Measurements from ENCODE around the gene SPATA2. TPM values are rescaled to one million over a fixed set of nuclear protein-coding genes. Genes with fewer than 3 reads are reported as not detected.
A peak's percentile ranks its signal among the peaks of the same experiment; 100 is the strongest.

Gene SPATA2
- total RNA-seq, 2 experiments from 2014 or later = 11.2 to 11.6 TPM

DNA sequence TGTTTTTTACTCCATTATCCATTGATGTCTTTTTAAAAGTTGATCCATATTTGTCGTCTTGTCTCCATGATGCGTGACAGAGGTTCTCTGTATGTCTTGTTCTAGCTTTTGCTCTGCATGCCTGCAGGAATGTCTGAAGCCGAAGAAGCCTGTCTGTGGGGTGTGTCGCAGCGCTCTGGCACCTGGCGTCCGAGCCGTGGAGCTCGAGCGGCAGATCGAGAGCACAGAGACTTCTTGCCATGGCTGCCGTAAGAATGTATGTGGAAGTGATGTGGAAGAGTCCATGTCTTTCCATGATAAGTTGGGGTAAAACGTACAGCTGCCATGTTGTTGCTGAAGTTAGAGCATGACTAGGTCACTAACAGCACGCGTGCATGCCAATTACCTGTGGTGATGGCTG lies 26.1 kb upstream of the SPATA2 start:
- Mint-ChIP-seq H3K4me1 (peaks cover 34% of the 10 kb centered on the region), H3K4me3 (no peak overlapping the region), H3K27me3 (no peaks in the 10 kb centered on the region), H3K36me3 (peaks cover 48% of the 10 kb centered on the region), H3K9me3 (no peaks in the 10 kb centered on the region), H3K27ac (no peak overlapping the region)
- no peak for DNase-seq

DNA sequence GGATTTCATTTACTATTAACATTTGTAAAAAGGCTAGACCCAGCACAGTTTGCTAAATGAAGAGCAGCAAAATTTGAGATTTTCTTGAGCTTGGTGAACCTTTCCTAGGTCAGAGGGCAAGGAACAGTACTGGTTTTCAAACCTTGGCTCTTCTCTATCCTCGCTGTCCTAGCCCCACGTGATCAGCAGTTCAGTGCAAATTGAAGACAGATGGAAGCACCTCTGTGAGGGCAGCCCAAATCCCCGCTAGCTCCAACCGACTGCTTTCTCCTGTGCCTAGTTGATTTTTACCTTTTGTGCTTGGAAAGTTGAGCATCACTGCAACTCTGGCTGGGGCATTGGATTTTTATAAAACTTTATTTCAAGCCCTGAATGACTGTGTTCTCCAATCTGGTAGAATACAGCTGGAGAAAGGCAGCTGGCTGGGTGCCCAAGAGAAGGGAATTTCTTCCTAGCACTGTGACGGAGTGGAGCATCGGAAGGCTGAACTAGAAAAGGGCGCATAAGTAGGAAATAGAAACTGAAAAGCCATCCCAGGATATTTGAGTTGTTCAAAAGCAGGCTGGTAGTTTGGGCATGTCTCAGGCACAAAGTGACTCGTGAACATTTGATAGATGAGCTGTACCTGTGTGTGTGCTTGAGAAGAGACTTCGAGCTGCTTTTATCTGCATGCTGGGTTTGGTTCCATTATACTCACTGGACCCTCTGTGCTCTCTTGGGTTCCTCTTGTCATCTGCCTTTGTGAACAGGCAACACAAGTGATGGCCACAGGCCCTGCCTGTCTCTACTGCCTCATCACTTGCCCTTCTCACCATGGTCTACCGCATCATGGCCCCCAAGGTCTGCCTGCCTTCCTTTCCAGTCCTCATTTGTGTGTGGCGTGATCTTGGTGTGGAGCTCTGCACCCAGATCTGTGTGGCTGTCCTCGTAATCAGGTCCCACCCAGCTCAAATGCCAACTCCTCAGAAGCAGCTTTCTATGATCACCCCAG lies 23.1 kb upstream of the SPATA2 start:
- H3K27me3 Mint-ChIP-seq = no peaks in the 10 kb centered on the region
- DNase-seq = no peak
- no peaks in the 10 kb centered on the region for H3K9me3 Mint-ChIP-seq
- peak overlapping the region; percentile 97 for H3K4me3 Mint-ChIP-seq
- peaks cover 44% of the 10 kb centered on the region for H3K4me1 Mint-ChIP-seq
- peaks cover 29% of the 10 kb centered on the region for H3K36me3 Mint-ChIP-seq
- peak overlapping the region; percentile 32 for H3K27ac Mint-ChIP-seq

DNA sequence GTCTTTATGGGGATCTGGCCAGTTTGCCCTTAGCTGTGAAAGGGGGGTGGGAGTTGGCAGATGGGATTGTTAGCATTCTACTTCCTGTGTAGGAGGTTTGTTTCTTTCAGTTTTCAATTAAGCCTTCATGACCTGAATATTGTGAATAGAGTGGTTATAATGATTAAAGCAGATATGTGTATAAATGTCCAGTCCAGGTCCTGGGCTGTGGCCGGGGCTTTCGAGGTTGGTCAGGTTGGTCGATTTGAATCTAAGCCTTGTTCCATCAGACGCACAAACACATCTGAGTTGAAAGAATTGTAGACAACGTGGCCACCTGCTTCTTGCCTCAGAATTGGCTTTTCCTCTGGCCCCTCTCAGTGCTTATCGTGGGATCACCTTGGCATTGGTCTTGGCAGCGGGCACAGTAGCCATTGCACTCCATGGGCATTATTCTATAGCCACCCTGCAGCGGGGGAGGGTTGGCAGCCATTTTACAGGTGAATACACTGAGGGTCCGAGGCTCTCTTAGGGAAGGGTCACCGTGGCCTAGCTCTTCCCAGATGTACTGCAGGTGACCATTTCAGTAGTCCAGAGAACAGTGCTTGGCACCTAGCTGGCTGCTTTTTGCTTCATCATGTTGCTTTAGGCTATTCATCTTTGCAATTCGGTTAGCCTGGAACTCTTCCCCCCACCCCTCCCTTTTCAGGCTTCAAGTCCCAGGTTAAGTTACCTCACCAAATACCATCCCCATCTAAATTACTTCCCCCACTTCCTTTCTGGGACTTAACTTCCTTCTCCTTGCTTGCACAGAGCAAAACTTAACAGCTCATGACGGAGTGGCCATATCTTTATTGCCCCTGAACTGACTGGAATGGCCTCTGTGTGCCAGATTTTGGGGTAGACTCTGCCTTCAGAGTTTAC lies 21.9 kb upstream of the SPATA2 start:
- H3K27ac Mint-ChIP-seq = peak overlapping the region; percentile 95
- H3K36me3 Mint-ChIP-seq = peaks cover 25% of the 10 kb centered on the region
- H3K27me3 Mint-ChIP-seq = no peaks in the 10 kb centered on the region
- DNase-seq = no peak
- peak overlapping the region; percentile 97 for H3K4me3 Mint-ChIP-seq
- no peaks in the 10 kb centered on the region for H3K9me3 Mint-ChIP-seq
- peaks cover 40% of the 10 kb centered on the region for H3K4me1 Mint-ChIP-seq

- peak within 1 kb of the TSS; percentile 97 for H3K4me3 Mint-ChIP-seq
- no peaks in the 10 kb centered on the region for H3K9me3 Mint-ChIP-seq
- peaks cover 25% of the 10 kb centered on the region for H3K36me3 Mint-ChIP-seq
- H3K27me3 Mint-ChIP-seq = no peaks in the 10 kb centered on the region
- peak within 1 kb of the TSS; percentile 95 for H3K27ac Mint-ChIP-seq
- DNase-seq = peak; percentile 91
- peaks cover 39% of the 10 kb centered on the region for H3K4me1 Mint-ChIP-seq
These were observed 21.1 kb upstream of the SPATA2 start, which contains the start of gene RNF114 for GRCh38 chr20:49936153-49937026. TSS of gene RNF114 (plus strand) at chr20:49936397. CDS start at chr20:49936413, 16 bp downstream.

DNA sequence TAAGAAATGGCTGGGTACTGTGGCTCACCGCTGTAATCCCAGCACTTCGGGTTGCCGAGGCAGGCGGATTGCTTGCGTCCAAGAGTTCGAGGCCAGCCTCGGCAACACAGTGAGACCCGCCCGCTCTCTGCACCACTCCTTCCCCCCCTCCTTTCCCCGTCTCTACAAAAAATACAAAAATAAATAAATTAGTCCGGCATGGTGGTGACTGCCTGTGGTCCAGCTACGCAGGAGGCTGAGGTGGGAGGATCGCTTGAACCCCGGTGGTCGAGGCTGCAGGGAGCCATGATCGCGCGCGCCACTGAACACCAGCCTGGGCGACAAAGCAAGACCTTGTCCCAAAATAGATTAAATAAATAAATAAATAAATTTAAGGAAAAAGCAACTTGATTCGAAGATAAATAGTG lies 20.4 kb upstream of the SPATA2 start:
- Mint-ChIP-seq H3K27ac (peak overlapping the region; percentile 45), H3K27me3 (no peaks in the 10 kb centered on the region), H3K9me3 (no peaks in the 10 kb centered on the region), H3K4me3 (peak overlapping the region; percentile 50), H3K4me1 (peaks cover 33% of the 10 kb centered on the region), H3K36me3 (peaks cover 25% of the 10 kb centered on the region)
- no peak for DNase-seq

DNA sequence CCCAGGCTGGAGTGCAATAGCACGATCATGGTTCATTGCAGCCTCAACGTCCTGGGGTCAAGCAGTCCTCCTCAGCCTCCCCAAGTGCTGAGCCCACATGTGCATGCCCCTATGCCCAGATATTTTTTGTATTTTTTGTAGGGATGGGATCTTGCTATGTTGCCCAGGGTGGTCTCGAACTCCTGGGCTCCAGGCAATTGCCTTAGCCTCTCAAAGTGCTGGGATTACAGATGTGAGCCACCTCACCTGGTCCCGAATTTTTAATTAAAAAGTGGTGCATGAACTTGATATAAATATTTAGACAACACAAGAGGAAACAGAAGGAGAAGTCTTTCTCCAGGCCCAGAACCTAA lies 13.8 kb upstream of the SPATA2 start:
- H3K9me3 Mint-ChIP-seq = no peaks in the 10 kb centered on the region
- no peak overlapping the region for H3K4me3 Mint-ChIP-seq
- H3K4me1 Mint-ChIP-seq = peaks cover 6% of the 10 kb centered on the region
- H3K27me3 Mint-ChIP-seq = no peaks in the 10 kb centered on the region
- no peaks in the 10 kb centered on the region for H3K36me3 Mint-ChIP-seq
- H3K27ac Mint-ChIP-seq = no peak overlapping the region
- no peak for DNase-seq

GRCh38 chr20:49928411-49929141 lies 13.2 kb upstream of the SPATA2 start:
- Mint-ChIP-seq H3K4me1 (peaks cover 5% of the 10 kb centered on the region), H3K4me3 (peak overlapping the region; percentile 40), H3K27ac (peak overlapping the region; percentile 60), H3K9me3 (no peaks in the 10 kb centered on the region), H3K36me3 (no peaks in the 10 kb centered on the region), H3K27me3 (no peaks in the 10 kb centered on the region)
- peak; percentile 76 for DNase-seq

DNA sequence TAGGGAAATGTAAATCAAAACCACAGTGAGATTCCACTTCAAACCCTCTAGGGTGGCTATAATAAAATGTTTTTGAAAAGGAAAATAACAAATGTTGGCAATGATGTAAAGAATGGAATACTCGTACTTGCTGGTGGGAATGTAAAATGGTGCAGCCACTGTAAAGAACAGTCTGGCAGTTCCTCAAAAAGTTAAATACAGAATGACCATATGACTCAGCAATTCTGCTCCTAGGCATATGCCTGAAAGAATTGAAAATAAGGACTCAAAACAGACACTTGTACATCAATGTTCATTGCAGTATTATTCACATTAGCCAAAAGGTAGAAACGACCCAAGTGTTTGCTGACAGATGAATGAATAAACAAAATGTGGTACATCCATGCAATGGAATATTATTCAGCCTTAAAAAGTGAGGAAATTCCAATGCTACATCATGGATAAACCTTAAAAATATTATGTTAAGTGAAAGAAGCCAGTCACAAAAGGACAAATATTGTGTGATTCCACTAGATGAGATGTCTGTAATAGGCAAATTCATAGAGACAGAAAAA lies 10.6 kb upstream of the SPATA2 start:
- Mint-ChIP-seq H3K27ac (no peak overlapping the region), H3K27me3 (no peaks in the 10 kb centered on the region), H3K36me3 (no peaks in the 10 kb centered on the region), H3K4me3 (no peak overlapping the region), H3K9me3 (no peaks in the 10 kb centered on the region), H3K4me1 (peaks cover 5% of the 10 kb centered on the region)
- no peak for DNase-seq

GRCh38 chr20:49924247-49924646 lies 8.9 kb upstream of the SPATA2 start:
- no peak overlapping the region for H3K27ac Mint-ChIP-seq
- DNase-seq = no peak
- no peak overlapping the region for H3K4me3 Mint-ChIP-seq
- H3K4me1 Mint-ChIP-seq = peaks cover 5% of the 10 kb centered on the region
- no peaks in the 10 kb centered on the region for H3K9me3 Mint-ChIP-seq
- no peaks in the 10 kb centered on the region for H3K27me3 Mint-ChIP-seq
- no peaks in the 10 kb centered on the region for H3K36me3 Mint-ChIP-seq

DNA sequence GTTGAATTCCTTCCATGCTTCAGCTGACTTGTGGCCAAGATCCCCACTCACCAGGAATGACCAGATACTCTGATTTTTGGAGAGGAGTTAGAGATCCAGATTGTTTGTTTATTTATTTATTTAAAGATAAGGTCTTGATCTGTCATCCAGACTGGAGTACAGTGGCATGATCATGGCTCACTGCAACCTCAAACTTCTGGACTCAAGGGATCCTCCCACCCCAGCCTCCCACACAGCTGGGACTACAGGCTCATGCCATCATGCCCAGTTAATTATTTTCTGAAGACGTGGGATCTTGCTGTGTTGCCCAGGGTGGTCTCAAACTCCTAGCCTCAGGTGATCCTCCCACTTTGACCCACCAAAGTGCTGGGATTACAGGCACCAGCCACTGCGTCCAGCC lies 4.1 kb upstream of the SPATA2 start:
- Mint-ChIP-seq H3K4me1 (peaks cover 6% of the 10 kb centered on the region), H3K4me3 (no peak overlapping the region), H3K9me3 (no peaks in the 10 kb centered on the region), H3K27ac (no peak overlapping the region), H3K36me3 (no peaks in the 10 kb centered on the region), H3K27me3 (no peaks in the 10 kb centered on the region)
- DNase-seq = no peak

DNA sequence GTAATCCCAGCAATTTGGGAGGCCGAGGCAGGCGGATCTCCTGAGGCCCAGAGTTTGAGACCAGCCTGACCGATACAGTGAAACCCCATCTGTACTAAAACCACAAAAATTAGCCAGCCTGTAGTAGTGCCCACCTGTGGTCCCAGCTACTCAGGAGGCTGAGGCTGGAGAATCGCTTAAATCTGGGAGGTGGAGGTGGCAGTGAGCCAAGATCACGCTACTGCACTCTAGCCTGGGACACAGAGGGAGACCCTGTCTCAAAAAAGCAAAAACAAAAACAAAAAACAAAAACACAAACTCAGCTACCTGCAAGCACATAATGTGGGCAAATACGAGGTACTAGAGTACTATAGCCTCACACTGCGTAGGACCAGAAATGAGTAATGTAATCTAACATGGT lies 3.7 kb upstream of the SPATA2 start:
- peaks cover 11% of the 10 kb centered on the region for H3K4me1 Mint-ChIP-seq
- no peaks in the 10 kb centered on the region for H3K36me3 Mint-ChIP-seq
- no peak for DNase-seq
- H3K4me3 Mint-ChIP-seq = no peak overlapping the region
- no peak overlapping the region for H3K27ac Mint-ChIP-seq
- no peaks in the 10 kb centered on the region for H3K27me3 Mint-ChIP-seq
- no peaks in the 10 kb centered on the region for H3K9me3 Mint-ChIP-seq

DNA sequence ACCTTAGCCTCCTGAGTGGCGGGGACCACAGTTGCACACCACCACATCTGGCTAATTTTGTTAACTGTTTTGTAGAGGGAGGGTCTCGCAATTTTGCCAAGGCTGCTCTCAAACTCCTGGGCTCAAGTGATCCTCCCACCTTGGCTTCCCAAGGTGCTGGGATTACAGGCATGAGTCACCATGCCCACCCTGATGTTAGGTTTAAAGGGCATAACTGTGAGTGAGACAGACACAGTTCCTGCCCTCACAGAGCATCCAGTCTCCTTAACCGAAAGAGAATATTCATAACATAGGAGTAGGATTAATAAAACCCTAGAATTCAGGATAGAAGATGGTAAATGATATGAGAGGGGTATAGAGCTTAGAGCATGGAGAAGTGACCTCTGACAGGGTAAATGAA lies 3.1 kb upstream of the SPATA2 start:
- no peak for DNase-seq
- Mint-ChIP-seq H3K27me3 (no peaks in the 10 kb centered on the region), H3K4me3 (no peak overlapping the region), H3K4me1 (peaks cover 16% of the 10 kb centered on the region), H3K27ac (no peak overlapping the region), H3K9me3 (no peaks in the 10 kb centered on the region), H3K36me3 (no peaks in the 10 kb centered on the region)

- peak; percentile 19 for DNase-seq
These were observed 1.0 kb upstream of the SPATA2 start for GRCh38 chr20:49916146-49917002.

More at GRCh38 chr20:49916146-49917002, 1.0 kb upstream of the SPATA2 start:
- H3K9me3 Mint-ChIP-seq = no peaks in the 10 kb centered on the region
- no peaks in the 10 kb centered on the region for H3K27me3 Mint-ChIP-seq
- peak overlapping the region; percentile 91 for H3K4me3 Mint-ChIP-seq
- H3K27ac Mint-ChIP-seq = peak overlapping the region; percentile 100
- peaks cover 28% of the 10 kb centered on the region for H3K4me1 Mint-ChIP-seq
- H3K36me3 Mint-ChIP-seq = no peaks in the 10 kb centered on the region
